ENCODE data around the gene DNAJB8.

The DNAJB8 gene

GRCh38 chr3:128481438-128481942 lies 14.8 kb upstream of the DNAJB8 start:
- peak overlapping the region; percentile 98 for H3K27ac ChIP-seq
- no peak for TF ChIP-seq CTCF (conservative IDR thresholded peaks at IDR 0.05)

GRCh38 chr3:128480717-128481437 lies 14.2 kb upstream of the DNAJB8 start:
- no peak for TF ChIP-seq CTCF (conservative IDR thresholded peaks at IDR 0.05)
- H3K27ac ChIP-seq: peak overlapping the region; percentile 98

DNA sequence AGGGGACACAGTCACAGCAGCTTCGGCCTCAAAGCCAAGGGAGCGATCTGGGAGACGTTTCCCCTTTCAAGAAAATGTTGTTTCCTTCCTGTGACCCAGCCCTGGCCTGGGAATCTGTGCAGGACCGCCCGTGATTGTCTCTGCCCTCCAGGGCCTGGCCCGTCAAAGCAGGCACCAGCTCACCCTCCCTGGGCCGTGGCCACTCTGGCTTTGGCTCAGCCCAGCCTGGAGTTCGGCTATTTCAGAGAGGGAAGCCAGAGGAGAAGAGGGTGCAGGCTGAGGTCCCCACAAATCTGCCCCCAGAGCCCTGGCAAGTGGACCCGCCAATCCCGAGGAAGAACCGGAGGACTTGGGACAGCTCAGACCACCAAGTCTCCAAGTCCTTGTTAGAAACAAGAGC lies 13.6 kb upstream of the DNAJB8 start:
- TF ChIP-seq CTCF (conservative IDR thresholded peaks at IDR 0.05): no peak
- H3K27ac ChIP-seq: peak overlapping the region; percentile 98; the same call in 1 of the 2 replicates

DNA sequence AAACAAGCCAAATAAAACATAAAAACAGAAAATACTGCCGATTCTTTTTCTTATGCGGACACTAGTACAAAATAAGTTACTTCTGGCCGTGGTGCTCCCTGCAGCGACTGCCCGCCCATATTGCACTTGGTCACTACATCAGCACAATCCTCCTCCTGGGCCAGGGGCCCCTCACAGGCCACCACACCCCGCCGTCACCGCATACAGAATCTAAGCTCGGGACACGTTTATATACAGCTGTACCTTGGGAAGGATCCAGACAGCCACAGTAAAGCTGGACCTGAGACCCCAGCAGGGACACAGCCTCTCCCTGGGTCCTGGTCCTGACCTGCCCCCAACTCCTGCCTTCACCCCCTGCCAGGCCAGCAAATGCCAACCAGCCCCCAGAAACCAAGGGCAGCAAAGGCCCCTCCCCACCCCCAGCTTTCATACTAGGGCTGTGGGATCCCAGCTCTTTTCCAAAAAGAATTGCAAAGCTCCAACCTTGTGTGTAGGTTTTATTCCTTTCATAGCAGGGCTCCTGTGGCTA lies 12.9 kb upstream of the DNAJB8 start:
- H3K27ac ChIP-seq: peak overlapping the region; percentile 98; the same call in 1 of the 2 replicates
- no peak for TF ChIP-seq CTCF (conservative IDR thresholded peaks at IDR 0.05)

- TF ChIP-seq CTCF (conservative IDR thresholded peaks at IDR 0.05): no peak
- no peak overlapping the region for H3K27ac ChIP-seq
Observed at GRCh38 chr3:128478576-128479506, 12.2 kb upstream of the DNAJB8 start.

GRCh38 chr3:128476659-128477058 lies 10.0 kb upstream of the DNAJB8 start:
- H3K27ac ChIP-seq: no peak overlapping the region
- TF ChIP-seq CTCF (conservative IDR thresholded peaks at IDR 0.05): no peak

DNA sequence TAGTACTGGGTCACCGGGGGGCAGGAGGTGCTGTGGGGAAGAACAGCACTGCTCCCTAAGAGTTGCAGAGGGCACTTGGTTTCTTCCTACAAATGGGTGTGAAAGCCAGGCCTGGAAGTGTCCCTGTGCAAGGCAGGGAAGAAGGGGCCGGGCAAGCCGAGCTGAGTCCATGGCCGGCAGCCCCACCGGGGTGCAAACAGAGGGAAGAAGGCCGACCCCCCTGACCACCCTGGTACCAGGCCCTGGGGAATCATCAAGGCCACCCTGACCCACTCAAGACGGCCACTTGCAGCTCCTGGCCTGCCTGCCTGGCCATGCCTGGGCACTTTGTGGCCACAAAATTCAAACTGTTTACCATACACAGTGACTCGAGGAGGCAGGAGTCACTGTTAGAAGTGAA lies 8.7 kb upstream of the DNAJB8 start:
- TF ChIP-seq CTCF (conservative IDR thresholded peaks at IDR 0.05): no peak
- H3K27ac ChIP-seq: peak overlapping the region; percentile 20
